Fibroblast of lung (primary cell): ENCODE measurements around the gene TMEM82. TPM values are rescaled to one million over a fixed set of nuclear protein-coding genes. Genes with fewer than 3 reads are reported as not detected.

Source experiments
- DNase-seq, 2 donors: peaks; one replicate each; pipeline versions ENCODE4 v3.0.0 to v3.0.0-alpha.2; 2010; ENCODE audit warnings: low read depth in 2 of 2
- H2AFZ ChIP-seq: 2 replicates; pipeline ENCODE4 v1.5.1; 2012; ENCODE audit warnings: low read length, control low read depth, inconsistent platforms
- H3K27ac ChIP-seq: 2 replicates; pipeline ENCODE4 v1.5.1; 2011; ENCODE audit warnings: low read length, control low read depth; ENCODE audit not compliant: insufficient read depth
- H3K27me3 ChIP-seq: 2 replicates; pipeline ENCODE4 v1.5.1; 2011; ENCODE audit warnings: mild to moderate bottlenecking, low read length; ENCODE audit not compliant: control insufficient read depth, insufficient read depth
- H3K36me3 ChIP-seq: 2 replicates; pipeline ENCODE4 v1.5.1; 2011; ENCODE audit warnings: low read length; ENCODE audit not compliant: control insufficient read depth, insufficient read depth
- H3K4me1 ChIP-seq: 2 replicates; pipeline ENCODE4 v1.5.1; 2011; ENCODE audit warnings: low read length; ENCODE audit not compliant: control insufficient read depth, insufficient read depth; ENCODE audit errors: extremely low read depth
- H3K4me2 ChIP-seq: 2 replicates; pipeline ENCODE4 v1.5.1; 2011; ENCODE audit warnings: low read length, control low read depth; ENCODE audit not compliant: insufficient read depth; ENCODE audit errors: extremely low read depth
- H3K4me3 ChIP-seq, 4 experiments: fragments of 200-600 bp in 1 of 4; sonication (generic) in 1 of 4; replicated peaks in 1 of 4; 2 replicates each; pipeline ENCODE4 v1.5.1; 2011 to 2016; ENCODE audit warnings: low read length in 4 of 4, low read depth in 3 of 4, mild to moderate bottlenecking in 3 of 4, control low read depth in 2 of 4, inconsistent platforms in 1 of 4, mixed read lengths in 1 of 4; ENCODE audit not compliant: insufficient read depth in 1 of 4; ENCODE audit errors: control extremely low read depth in 1 of 4
- H3K79me2 ChIP-seq: 2 replicates; pipeline ENCODE4 v1.5.1; 2012; ENCODE audit warnings: mild to moderate bottlenecking, low read length, inconsistent platforms; ENCODE audit not compliant: control insufficient read depth, insufficient read depth
- H3K9ac ChIP-seq: 2 replicates; pipeline ENCODE4 v1.5.1; 2011; ENCODE audit warnings: mild to moderate bottlenecking, low read length, control low read depth; ENCODE audit not compliant: insufficient read depth
- H3K9me3 ChIP-seq: 2 replicates; pipeline ENCODE4 v1.5.1; 2012; ENCODE audit warnings: low read depth, low read length; ENCODE audit not compliant: control insufficient read depth, insufficient read depth
- H4K20me1 ChIP-seq: 2 replicates; pipeline ENCODE4 v1.5.1; 2011; ENCODE audit warnings: low read length; ENCODE audit not compliant: control insufficient read depth, insufficient read depth; ENCODE audit errors: extremely low read depth
- CTCF ChIP-seq, 2 donors: IDR thresholded peaks in 1 of 2; conservative IDR thresholded peaks in 1 of 2; 1 replicate in 1 of 2; 2 replicates in 1 of 2; pipeline ENCODE4 v1.5.1; 2011 to 2012; ENCODE audit warnings: low read length in 2 of 2, control low read depth in 1 of 2, inconsistent platforms in 1 of 2, low read depth in 1 of 2, mild to moderate bottlenecking in 1 of 2
- EZH2 ChIP-seq: IDR thresholded peaks from 2 replicates; pipeline ENCODE4 v1.5.1; 2012; ENCODE audit warnings: low read length, control low read depth, mild to moderate bottlenecking; ENCODE audit errors: missing control alignments
- polyA plus RNA-seq, 2 donors: library from polyadenylated mRNA; depleted of rRNA in 1 of 2; stranded (reverse) in 1 of 2; unstranded in 1 of 2; fragments of >200 nt; gene quantifications; 2 replicates each; pipeline ENCODE4 v1.2.1, GENCODE V29; 2011 to 2012; ENCODE audit warnings: missing spikeins in 1 of 2
- total RNA-seq: library from RNA; depleted of rRNA; stranded (reverse); fragments of >200 nt; gene quantifications from 2 replicates; pipeline ENCODE4 v1.2.1, GENCODE V29; 2014

TMEM82 gene
- total and polyA plus RNA-seq, 2 donors (not counting 1 experiment from before 2014, with no cell fraction given), result not detected

GRCh38 chr1:15723631-15724246, 18.6 kb upstream of the TMEM82 start:
- H4K20me1 ChIP-seq, result no peaks in the 10 kb centered on the region
- no peak overlapping the region for H3K4me2 ChIP-seq
- no peak overlapping the region for H3K4me3 ChIP-seq
- no peak overlapping the region for H2AFZ ChIP-seq
- H3K9me3 ChIP-seq, result no peaks in the 10 kb centered on the region
- H3K79me2 ChIP-seq, result no peaks in the 10 kb centered on the region
- no peaks in the 10 kb centered on the region for H3K4me1 ChIP-seq
- no peaks in the 10 kb centered on the region for H3K27me3 ChIP-seq
- no peak for DNase-seq
- H3K36me3 ChIP-seq, result peaks cover 28% of the 10 kb centered on the region
- H3K27ac ChIP-seq, result no peak overlapping the region
- TF ChIP-seq CTCF (conservative IDR thresholded peaks at IDR 0.05 in 1 of 2, IDR thresholded peaks at IDR 0.05 in 1 of 2; ENCODE audit: low read depth in 1 of 2, low read length in 2 of 2), result no peak
- no peak for TF ChIP-seq EZH2
- no peak overlapping the region for H3K9ac ChIP-seq

- H3K79me2 ChIP-seq, result no peaks in the 10 kb centered on the region
- H3K27ac ChIP-seq, result no peak overlapping the region
- no peaks in the 10 kb centered on the region for H4K20me1 ChIP-seq
- no peak for DNase-seq
- TF ChIP-seq EZH2, result no peak
- no peak for TF ChIP-seq CTCF (conservative IDR thresholded peaks at IDR 0.05 in 1 of 2, IDR thresholded peaks at IDR 0.05 in 1 of 2; ENCODE audit: low read depth in 1 of 2, low read length in 2 of 2)
- H3K27me3 ChIP-seq, result no peaks in the 10 kb centered on the region
- no peak overlapping the region for H3K4me3 ChIP-seq
- no peaks in the 10 kb centered on the region for H3K4me1 ChIP-seq
- peaks cover 29% of the 10 kb centered on the region for H3K36me3 ChIP-seq
- H3K9ac ChIP-seq, result no peak overlapping the region
- H2AFZ ChIP-seq, result no peak overlapping the region
- H3K4me2 ChIP-seq, result no peak overlapping the region
- no peaks in the 10 kb centered on the region for H3K9me3 ChIP-seq
Observed at GRCh38 chr1:15724949-15725880, 17.1 kb upstream of the TMEM82 start.

GRCh38 chr1:15726508-15726907, 15.8 kb upstream of the TMEM82 start:
- Histone ChIP-seq H3K79me2 (no peaks in the 10 kb centered on the region), H3K4me3 (no peak overlapping the region), H3K4me2 (no peak overlapping the region), H3K9ac (no peak overlapping the region), H4K20me1 (no peaks in the 10 kb centered on the region), H2AFZ (no peak overlapping the region), H3K9me3 (no peaks in the 10 kb centered on the region), H3K27ac (no peak overlapping the region), H3K36me3 (peaks cover 39% of the 10 kb centered on the region), H3K27me3 (no peaks in the 10 kb centered on the region), H3K4me1 (no peaks in the 10 kb centered on the region)
- TF ChIP-seq CTCF (conservative IDR thresholded peaks at IDR 0.05 in 1 of 2, IDR thresholded peaks at IDR 0.05 in 1 of 2; ENCODE audit: low read depth in 1 of 2, low read length in 2 of 2), result no peak
- TF ChIP-seq EZH2, result no peak
- DNase-seq, result no peak
